Stimulated activated CD8-positive, alpha-beta memory T cell treated with anti-CD3 and anti-CD28 coated beads, Interleukin-15, amount 100 ng/mL, for 1 hour (primary cell): ENCODE results near the gene AP3S1.

Experiments used
- DNase-seq: peaks from one replicate; pipeline ENCODE4 v3.0.0-alpha.2; 2020; ENCODE audit warnings: low read depth

The AP3S1 gene

GRCh38 chr5:115825948-115826347 is 15.8 kb upstream of the AP3S1 start:
- no peak for DNase-seq

- DNase-seq, result no peak
Observed at GRCh38 chr5:115829913-115830312, 11.8 kb upstream of the AP3S1 start.

GRCh38 chr5:115831163-115831768 is 10.5 kb upstream of the AP3S1 start:
- no peak for DNase-seq

- DNase-seq, result no peak
Observed at GRCh38 chr5:115835481-115835880, 6.3 kb upstream of the AP3S1 start.

GRCh38 chr5:115838885-115839518 is 2.7 kb upstream of the AP3S1 start:
- no peak for DNase-seq

GRCh38 chr5:115840873-115841272 is 862 bp upstream of the AP3S1 start:
- DNase-seq, result no peak

GRCh38 chr5:115842089-115842935 is 577 bp downstream of the AP3S1 start:
- DNase-seq, result no peak

GRCh38 chr5:115842952-115843351 is 1.2 kb downstream of the AP3S1 start:
- DNase-seq, result no peak

- DNase-seq, result no peak
Observed at GRCh38 chr5:115843444-115844130, 1.9 kb downstream of the AP3S1 start.

- no peak for DNase-seq
Observed at GRCh38 chr5:115844321-115844817, 2.6 kb downstream of the AP3S1 start.

GRCh38 chr5:115847290-115847689 is 5.6 kb downstream of the AP3S1 start:
- DNase-seq, result no peak

GRCh38 chr5:115849258-115849798 is 7.6 kb downstream of the AP3S1 start:
- DNase-seq, result no peak

GRCh38 chr5:115850744-115851416 is 9.1 kb downstream of the AP3S1 start:
- no peak for DNase-seq

GRCh38 chr5:115854139-115854538 is 12.4 kb downstream of the AP3S1 start:
- no peak for DNase-seq

- DNase-seq, result no peak
Observed at GRCh38 chr5:115855959-115856358, 14.2 kb downstream of the AP3S1 start.

- no peak for DNase-seq
Observed at GRCh38 chr5:115857057-115857479, 15.3 kb downstream of the AP3S1 start.

- DNase-seq, result no peak
Observed at GRCh38 chr5:115857626-115858349, 16.1 kb downstream of the AP3S1 start.

- DNase-seq, result no peak
Observed at GRCh38 chr5:115858396-115858795, 16.7 kb downstream of the AP3S1 start.

GRCh38 chr5:115859378-115859777 is 17.6 kb downstream of the AP3S1 start:
- no peak for DNase-seq

GRCh38 chr5:115869256-115869795 is 27.6 kb downstream of the AP3S1 start:
- no peak for DNase-seq
